ENCODE measurements around the gene SLC12A7. TPM values are rescaled to one million over a fixed set of nuclear protein-coding genes. Genes with fewer than 3 reads are reported as not detected.

SLC12A7 gene
- total and polyA plus RNA-seq, 10 donors = 8.6 to 120 (median 52.3) TPM

DNA sequence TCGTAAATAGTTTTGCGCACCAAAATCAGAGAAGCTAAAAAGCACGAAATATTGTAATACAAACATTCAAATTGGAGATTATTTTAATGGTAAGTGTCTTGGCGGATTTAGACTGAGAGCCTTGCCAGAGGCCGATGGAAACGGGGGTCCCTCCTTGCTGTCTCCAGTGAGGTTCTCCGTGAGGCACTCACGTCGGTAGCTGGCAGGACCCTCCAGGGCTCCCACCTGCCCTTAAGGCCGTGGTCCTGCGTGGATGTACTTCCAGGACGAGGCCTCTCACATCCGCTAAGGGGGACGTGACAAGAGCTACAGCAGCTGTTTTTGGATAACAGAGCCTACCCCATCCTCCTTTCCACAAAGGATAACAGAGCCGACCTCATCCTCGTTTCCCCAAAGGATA is 95.4 kb downstream of the SLC12A7 start:
- no peaks in the 10 kb centered on the region for H3K36me3 ChIP-seq
- TF ChIP-seq CTCF (IDR thresholded peaks at IDR 0.05 in 8 of 11, conservative IDR thresholded peaks at IDR 0.05 in 3 of 11) (no peak), POLR2AphosphoS5 (IDR thresholded peaks at IDR 0.05) (no peak), POLR2A (IDR thresholded peaks at IDR 0.05) (no peak)
- peaks cover 0 to 6% (median 0%) of the 10 kb centered on the region in 6 donors for H3K4me1 ChIP-seq
- intact Hi-C loops (cut with DNase I; ENCODE audit: low total_unique reads) = no loop called here
- no peak for DNase-seq
- H3K9me3 ChIP-seq = no peaks in the 10 kb centered on the region
- WGBS, 5 donors = 79 to 88% (median 84%) methylated on average over 16 of the region's 16 CpGs
- H3K27ac ChIP-seq = no peak overlapping the region
- H3K4me3 ChIP-seq = no peak overlapping the region
- H3K27me3 ChIP-seq (replicated peaks in 1 of 7) = peaks cover 0 to 26% (median 0%) of the 10 kb centered on the region in 7 donors

- H3K27ac ChIP-seq = no peak overlapping the region
- DNase-seq = no peak
- peaks cover 0 to 30% (median 4%) of the 10 kb centered on the region in 7 donors for H3K27me3 ChIP-seq (replicated peaks in 1 of 7)
- H3K9me3 ChIP-seq = no peaks in the 10 kb centered on the region
- TF ChIP-seq POLR2A (IDR thresholded peaks at IDR 0.05) (no peak), POLR2AphosphoS5 (IDR thresholded peaks at IDR 0.05) (no peak), CTCF (IDR thresholded peaks at IDR 0.05 in 8 of 11, conservative IDR thresholded peaks at IDR 0.05 in 3 of 11) (no peak)
- no peak overlapping the region for H3K4me3 ChIP-seq
- no peaks in the 10 kb centered on the region for H3K36me3 ChIP-seq
- 74 to 89% (median 85%) methylated on average over 9 to 19 of the region's 19 CpGs for WGBS, 5 donors
- peaks cover 0 to 11% (median 1%) of the 10 kb centered on the region in 6 donors for H3K4me1 ChIP-seq
- intact Hi-C loops (cut with DNase I; ENCODE audit: low total_unique reads) = no loop called here
These were observed 95.8 kb downstream of the SLC12A7 start for GRCh38 chr5:1016036-1016435.

DNA sequence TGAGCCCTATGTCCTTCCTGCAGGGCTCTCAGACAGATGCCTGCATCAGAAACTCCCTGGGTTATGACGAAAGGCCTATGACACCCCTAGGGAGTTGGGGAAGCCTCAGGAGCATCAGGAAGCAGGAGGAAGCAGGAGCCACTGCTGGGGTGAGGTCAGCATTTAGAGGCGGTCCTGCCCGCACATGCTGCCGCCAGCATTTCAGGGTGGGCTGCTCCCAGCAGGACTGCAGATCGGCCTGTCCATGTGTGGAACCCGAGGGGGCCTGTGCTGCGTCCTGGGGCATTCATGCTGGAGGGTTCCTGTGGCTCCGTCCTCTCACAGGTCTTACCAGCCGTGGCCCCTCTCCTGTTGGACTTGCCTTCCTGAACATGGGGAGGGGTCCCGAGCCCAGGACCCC is 96.4 kb downstream of the SLC12A7 start:
- no peak for TF ChIP-seq POLR2A (IDR thresholded peaks at IDR 0.05)
- no peak for TF ChIP-seq CTCF (IDR thresholded peaks at IDR 0.05 in 8 of 11, conservative IDR thresholded peaks at IDR 0.05 in 3 of 11)
- TF ChIP-seq POLR2AphosphoS5 (IDR thresholded peaks at IDR 0.05) = no peak
- Histone ChIP-seq H3K36me3 (no peaks in the 10 kb centered on the region), H3K27ac (no peak overlapping the region), H3K27me3 (replicated peaks in 1 of 7) (peaks cover 0 to 35% (median 7%) of the 10 kb centered on the region in 7 donors), H3K9me3 (no peaks in the 10 kb centered on the region), H3K4me1 (peaks cover 0 to 16% (median 4%) of the 10 kb centered on the region in 6 donors), H3K4me3 (no peak overlapping the region)
- intact Hi-C loops (cut with DNase I; ENCODE audit: low total_unique reads) = no loop called here
- WGBS, 5 donors = 69 to 79% (median 74%) methylated on average over 2 to 10 of the region's 10 CpGs
- DNase-seq = no peak

GRCh38 chr5:1014781-1015221 is 97.1 kb downstream of the SLC12A7 start:
- no peaks in the 10 kb centered on the region for H3K9me3 ChIP-seq
- H3K4me3 ChIP-seq = no peak overlapping the region
- peaks cover 0 to 42% (median 12%) of the 10 kb centered on the region in 7 donors for H3K27me3 ChIP-seq (replicated peaks in 1 of 7)
- H3K36me3 ChIP-seq = no peaks in the 10 kb centered on the region
- 60 to 79% (median 75%) methylated on average over 17 of the region's 17 CpGs for whole genome bisulfite sequencing, 5 donors
- TF ChIP-seq CTCF (IDR thresholded peaks at IDR 0.05 in 8 of 11, conservative IDR thresholded peaks at IDR 0.05 in 3 of 11) = no peak
- no peak for TF ChIP-seq POLR2A (IDR thresholded peaks at IDR 0.05)
- no peak for TF ChIP-seq POLR2AphosphoS5 (IDR thresholded peaks at IDR 0.05)
- intact Hi-C loops (cut with DNase I; ENCODE audit: low total_unique reads) = no loop called here
- H3K4me1 ChIP-seq = peaks cover 0 to 23% (median 7%) of the 10 kb centered on the region in 6 donors
- no peak overlapping the region for H3K27ac ChIP-seq
- no peak for DNase-seq

Measured in spleen (tissue), 11 donors.